ENCODE results near the gene MTHFD2L. TPM values are rescaled to one million over a fixed set of nuclear protein-coding genes. Genes with fewer than 3 reads are reported as not detected.

MTHFD2L gene
- total and polyA plus RNA-seq, 7 donors: 6.8 to 27.1 (median 16.2) TPM

GRCh38 chr4:74308215-74308614 is 150.3 kb downstream of the MTHFD2L start, which contains the start of gene EPGN:
EPGN (plus strand) TSS chr4:74308470; CDS start chr4:74308534, 64 bp downstream.
- no peak within 1 kb of the TSS for H3K27ac ChIP-seq
- no peak within 1 kb of the TSS for H3K4me3 ChIP-seq
- no peaks in the 10 kb centered on the region for H3K9me3 ChIP-seq
- DNase-seq: no peak
- TF ChIP-seq POLR2AphosphoS5 (IDR thresholded peaks at IDR 0.05) (no peak), CTCF (IDR thresholded peaks at IDR 0.05) (no peak), POLR2A (IDR thresholded peaks at IDR 0.05) (no peak), EP300 (IDR thresholded peaks at IDR 0.05) (no peak)
- no peaks in the 10 kb centered on the region for H3K4me1 ChIP-seq
- no peaks in the 10 kb centered on the region for H3K36me3 ChIP-seq
- 63 to 67% methylated on average over 5 of the region's 5 CpGs for WGBS, 2 donors
- no peaks in the 10 kb centered on the region for H3K27me3 ChIP-seq
- intact Hi-C loops (cut with DNase I): no loop called here

GRCh38 chr4:74309223-74309622 is 151.3 kb downstream of the MTHFD2L start:
- no peaks in the 10 kb centered on the region for H3K27me3 ChIP-seq
- intact Hi-C loops (cut with DNase I): no loop called here
- no peaks in the 10 kb centered on the region for H3K9me3 ChIP-seq
- no peak overlapping the region for H3K27ac ChIP-seq
- H3K36me3 ChIP-seq: no peaks in the 10 kb centered on the region
- DNase-seq: no peak
- TF ChIP-seq POLR2AphosphoS5 (IDR thresholded peaks at IDR 0.05) (no peak), POLR2A (IDR thresholded peaks at IDR 0.05) (no peak), CTCF (IDR thresholded peaks at IDR 0.05) (no peak), EP300 (IDR thresholded peaks at IDR 0.05) (no peak)
- no peaks in the 10 kb centered on the region for H3K4me1 ChIP-seq
- no peak overlapping the region for H3K4me3 ChIP-seq

- no peak for TF ChIP-seq EP300 (IDR thresholded peaks at IDR 0.05)
- TF ChIP-seq CTCF (IDR thresholded peaks at IDR 0.05): peak in 2 of 4 experiments; percentile 20 to 34
- no peak for TF ChIP-seq POLR2A (IDR thresholded peaks at IDR 0.05)
Observed at GRCh38 chr4:74311696-74312313, 153.9 kb downstream of the MTHFD2L start.

GRCh38 chr4:74314329-74314728 is 156.4 kb downstream of the MTHFD2L start:
- no peak for DNase-seq
- Histone ChIP-seq H3K9me3 (no peaks in the 10 kb centered on the region), H3K4me1 (no peaks in the 10 kb centered on the region), H3K27me3 (no peaks in the 10 kb centered on the region), H3K27ac (no peak overlapping the region), H3K36me3 (no peaks in the 10 kb centered on the region), H3K4me3 (no peak overlapping the region)
- no peak for TF ChIP-seq POLR2AphosphoS5 (IDR thresholded peaks at IDR 0.05)
- no peak for TF ChIP-seq CTCF (IDR thresholded peaks at IDR 0.05)
- TF ChIP-seq POLR2A (IDR thresholded peaks at IDR 0.05): no peak
- TF ChIP-seq EP300 (IDR thresholded peaks at IDR 0.05): no peak
- 92 to 94% methylated on average over 2 of the region's 2 CpGs for WGBS, 2 donors
- intact Hi-C loops (cut with DNase I): loop anchor here (10.0 kb wide), 1 partner anchor 120 kb away; no protein-coding TSS in a partner anchor

More at GRCh38 chr4:74311696-74312313, 153.9 kb downstream of the MTHFD2L start:
- WGBS, 2 donors: 26 to 36% methylated on average over 4 of the region's 4 CpGs
- Histone ChIP-seq H3K36me3 (no peaks in the 10 kb centered on the region), H3K27me3 (no peaks in the 10 kb centered on the region), H3K4me1 (no peaks in the 10 kb centered on the region), H3K27ac (no peak overlapping the region), H3K9me3 (no peaks in the 10 kb centered on the region), H3K4me3 (no peak overlapping the region)
- intact Hi-C loops (cut with DNase I): loop anchor here (10.0 kb wide), 1 partner anchor 117 kb away; no protein-coding TSS in a partner anchor
- DNase-seq: no peak

- no peak overlapping the region for H3K27ac ChIP-seq
- DNase-seq: no peak
- intact Hi-C loops (cut with DNase I): loop anchor here (10.0 kb wide), 1 partner anchor 120 kb away; no protein-coding TSS in a partner anchor
- TF ChIP-seq POLR2AphosphoS5 (IDR thresholded peaks at IDR 0.05) (no peak), EP300 (IDR thresholded peaks at IDR 0.05) (no peak), POLR2A (IDR thresholded peaks at IDR 0.05) (no peak), CTCF (IDR thresholded peaks at IDR 0.05) (no peak)
- no peaks in the 10 kb centered on the region for H3K9me3 ChIP-seq
- 80 to 85% methylated on average over 2 of the region's 2 CpGs for WGBS, 2 donors
- H3K4me1 ChIP-seq: no peaks in the 10 kb centered on the region
- H3K36me3 ChIP-seq: no peaks in the 10 kb centered on the region
- no peak overlapping the region for H3K4me3 ChIP-seq
- no peaks in the 10 kb centered on the region for H3K27me3 ChIP-seq
Observed at GRCh38 chr4:74314944-74315343, 157.0 kb downstream of the MTHFD2L start.
